HepG2 (cell line): ENCODE data around the gene RCBTB1.

Experiments
- CHCHD3 ChIP-seq: sonication (generic); formaldehyde crosslinking; IDR thresholded peaks from 2 replicates; pipeline ENCODE4 v1.8.0; 2022; ENCODE audit warnings: mild to moderate bottlenecking, missing genetic modification reagents, moderate library complexity
- CTCF ChIP-seq: sonication (generic); formaldehyde crosslinking; IDR thresholded peaks from 2 replicates; pipeline ENCODE4 v1.5.0; 2020; ENCODE audit warnings: mild to moderate bottlenecking, missing genetic modification reagents, moderate library complexity
- FIP1L1 ChIP-seq: fragments of 200-400 bp; formaldehyde crosslinking; IDR thresholded peaks from 2 replicates; pipeline ENCODE4 v1.6.1; 2018; ENCODE audit warnings: low read depth, mild to moderate bottlenecking, low read length, moderate library complexity, borderline replicate concordance; ENCODE audit not compliant: insufficient read depth
- IRF2 ChIP-seq: IDR thresholded peaks from 2 replicates; pipeline ENCODE4 v1.6.1; 2018; ENCODE audit warnings: missing genetic modification reagents, missing compliant biosample characterization
- NBN ChIP-seq: fragments of 450-650 bp; conservative IDR thresholded peaks from 2 replicates; pipeline ENCODE4 v1.6.1; 2017
- NR2C2 ChIP-seq: sonication (generic); formaldehyde crosslinking; IDR thresholded peaks from 2 replicates; pipeline ENCODE4 v1.4.0; 2020; ENCODE audit warnings: missing genetic modification reagents, mild to moderate bottlenecking, moderate library complexity, borderline replicate concordance
- POLR2A ChIP-seq, 2 experiments: IDR thresholded peaks; 2 replicates each; pipeline ENCODE4 v1.6.1; 2011; ENCODE audit warnings: low read depth in 2 of 2, low read length in 2 of 2, mild to moderate bottlenecking in 1 of 2, moderate library complexity in 1 of 2; ENCODE audit not compliant: insufficient read depth in 1 of 2
- YY1 ChIP-seq: IDR thresholded peaks from 2 replicates; pipeline ENCODE4 v1.6.1; 2011; ENCODE audit warnings: low read length, low read depth, moderate library complexity, mild to moderate bottlenecking; ENCODE audit not compliant: insufficient read depth, insufficient replicate concordance
- ZUFSP ChIP-seq: sonication (generic); formaldehyde crosslinking; IDR thresholded peaks from 2 replicates; pipeline ENCODE4 v1.9.0; 2021; ENCODE audit warnings: missing genetic modification reagents, mild to moderate bottlenecking, borderline replicate concordance

- TF ChIP-seq POLR2A (IDR thresholded peaks at IDR 0.05; ENCODE audit: insufficient read depth in 1 of 2, low read depth in 2 of 2, low read length in 2 of 2) (no peak), NR2C2 (no peak), FIP1L1 (no peak), CTCF (CRISPR knock-in tag) (no peak), YY1 (no peak), ZUFSP (CRISPR knock-in tag) (no peak), IRF2 (CRISPR knock-in tag) (no peak), CHCHD3 (no peak), NBN (no peak)
Observed at GRCh38 chr13:49553888-49554287, 31.5 kb downstream of the RCBTB1 start.
